K562 (cell line): ENCODE measurements around the gene CYS1. TPM values are rescaled to one million over a fixed set of nuclear protein-coding genes. Genes with fewer than 3 reads are reported as not detected.

Source experiments
- CEBPB ChIP-seq: fragments of 450-650 bp; IDR thresholded peaks from 2 replicates; pipeline ENCODE4 v1.6.1; 2016; ENCODE audit warnings: missing genetic modification characterization, missing compliant biosample characterization
- DPF2 ChIP-seq: fragments of 450-650 bp; IDR thresholded peaks from 2 replicates; pipeline ENCODE4 v1.6.1; 2016
- EP300 ChIP-seq: IDR thresholded peaks from 2 replicates; pipeline ENCODE4 v1.6.1; 2012; ENCODE audit warnings: low read length, improper control_type of control experiment
- FOS ChIP-seq: IDR thresholded peaks from 3 replicates; pipeline ENCODE4 v1.6.1; 2011; ENCODE audit not compliant: insufficient read length; ENCODE audit errors: extremely low read depth
- HDAC2 ChIP-seq: fragments of 450-650 bp; IDR thresholded peaks from 2 replicates; pipeline ENCODE4 v1.6.1; 2016; ENCODE audit warnings: mild to moderate bottlenecking
- HNRNPUL1 ChIP-seq: fragments of 200-400 bp; formaldehyde crosslinking; IDR thresholded peaks from 2 replicates; pipeline ENCODE4 v1.6.1; 2017; ENCODE audit warnings: low read length
- NR4A1 ChIP-seq, 2 experiments: fragments of 250-450 bp in 1 of 2; fragments of 450-650 bp in 1 of 2; sonication (Bioruptor Pico) in 1 of 2; IDR thresholded peaks; 2 replicates each; pipeline versions ENCODE4 v1.4.0 to v1.6.1; 2016 to 2020; ENCODE audit warnings: mild to moderate bottlenecking in 2 of 2, missing compliant biosample characterization in 1 of 2, missing genetic modification characterization in 1 of 2, moderate library complexity in 1 of 2
- RAD21 ChIP-seq, 2 experiments: fragments of 250-450 bp in 1 of 2; fragments of 450-650 bp in 1 of 2; sonication (Bioruptor Pico) in 1 of 2; formaldehyde crosslinking in 1 of 2; IDR thresholded peaks in 1 of 2; conservative IDR thresholded peaks in 1 of 2; 2 replicates each; pipeline versions ENCODE4 v1.4.0 to v1.8.0; 2020 to 2022; ENCODE audit warnings: mild to moderate bottlenecking in 2 of 2, moderate library complexity in 1 of 2
- SMARCC2 ChIP-seq: fragments of 450-650 bp; IDR thresholded peaks from 2 replicates; pipeline ENCODE4 v1.6.1; 2017; ENCODE audit warnings: antibody characterized with exemption, moderate library complexity, mild to moderate bottlenecking, low read depth
- SUPT5H ChIP-seq: fragments of 450-650 bp; IDR thresholded peaks from 2 replicates; pipeline ENCODE4 v1.6.1; 2016
- polyA plus RNA-seq, 8 experiments: library from polyadenylated mRNA; depleted of rRNA in 4 of 8; stranded (reverse) in 5 of 8; unstranded in 3 of 8; fragments of >200 nt; fragmentation: Nextera tagmentation in 2 of 8; fragmentation: Illumina TruSeq in 1 of 8; extraction: Ambion mirVana in 2 of 8; extraction: Trizol in 1 of 8; gene quantifications; 2 replicates each; pipeline versions ENCODE4 v1.2.1 to v1.2.3, GENCODE V29; 2011 to 2014; ENCODE audit warnings: inconsistent platforms in 1 of 8, missing spikeins in 1 of 8
- total RNA-seq, 7 experiments: library from RNA; depleted of rRNA in 6 of 7; stranded (reverse); fragments of >200 nt in 6 of 7; fragmentation: Illumina TruSeq in 2 of 7; extraction: Trizol in 2 of 7; gene quantifications; 2 replicates each; pipeline versions ENCODE4 v1.2.1 to v1.2.3, GENCODE V29; 2011 to 2021; ENCODE audit warnings: low replicate concordance in 1 of 7
- TF ChIP-seq, protein P1 (sequence below): fragments of 150-350 bp; IDR thresholded peaks from 2 replicates; pipeline ENCODE4 v1.6.1; 2014; ENCODE audit warnings: low read depth, mild to moderate bottlenecking, low read length, borderline replicate concordance
- TF ChIP-seq, protein P2 (sequence below): sonication (generic); formaldehyde crosslinking; IDR thresholded peaks from 2 replicates; pipeline ENCODE4 v1.8.0; 2022; ENCODE audit warnings: missing genetic modification reagents, mild to moderate bottlenecking, borderline replicate concordance
- TF ChIP-seq, protein P3 (sequence below): fragments of 450-650 bp; formaldehyde crosslinking; IDR thresholded peaks from 2 replicates; pipeline ENCODE4 v1.4.0; 2020; ENCODE audit warnings: mild to moderate bottlenecking
- TF ChIP-seq, protein P4 (sequence below): fragments of 450-650 bp; formaldehyde crosslinking; conservative IDR thresholded peaks from 2 replicates; pipeline ENCODE4 v1.4.0; 2022; ENCODE audit warnings: mild to moderate bottlenecking, missing genetic modification characterization
- TF ChIP-seq, protein P5 (sequence below): fragments of 200-800 bp; sonication (Bioruptor generic); IDR thresholded peaks from 2 replicates; pipeline ENCODE4 v1.6.1; 2017; ENCODE audit warnings: missing genetic modification characterization, missing compliant biosample characterization

The CYS1 gene
- total and polyA plus RNA-seq, 9 of the 15 experiments (the other 6 are each of a cell fraction or from before 2014, with no cell fraction given), result 0.11 to 0.13 TPM; not detected in 7

DNA sequence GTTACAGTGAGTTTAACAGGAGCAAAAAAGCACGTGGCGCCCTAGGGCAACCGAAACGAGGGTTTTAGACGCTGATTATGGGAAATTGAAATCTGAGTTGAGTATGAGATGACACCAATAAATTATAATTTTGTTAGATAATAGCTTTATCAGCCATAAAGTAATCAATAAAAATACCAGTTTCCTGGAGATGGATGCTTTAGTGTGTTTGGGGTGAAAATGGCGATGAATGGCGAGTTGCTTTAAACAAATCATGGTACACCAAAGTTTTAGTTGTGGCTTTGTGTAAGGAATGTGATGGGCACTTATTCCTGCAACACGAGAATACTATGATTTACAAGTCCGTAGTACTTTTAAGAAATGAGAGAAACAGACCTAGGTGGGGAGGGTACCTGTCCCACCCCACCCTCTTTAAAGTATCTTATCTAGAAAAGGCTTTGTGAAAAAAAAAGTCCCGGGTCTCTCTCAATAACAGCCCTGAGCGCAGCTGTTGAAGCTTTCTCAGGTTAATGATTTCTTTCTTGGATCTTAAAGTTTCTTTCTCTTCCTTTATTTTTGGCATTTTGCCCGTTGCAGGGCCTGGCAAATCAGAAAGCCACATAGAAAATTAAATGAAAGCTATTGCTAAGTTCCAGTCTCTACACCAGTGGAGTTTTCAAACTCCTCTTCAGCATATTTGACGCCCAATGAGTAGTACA is 40.8 kb upstream of the CYS1 start (continued):
- TF ChIP-seq, protein P1, sequence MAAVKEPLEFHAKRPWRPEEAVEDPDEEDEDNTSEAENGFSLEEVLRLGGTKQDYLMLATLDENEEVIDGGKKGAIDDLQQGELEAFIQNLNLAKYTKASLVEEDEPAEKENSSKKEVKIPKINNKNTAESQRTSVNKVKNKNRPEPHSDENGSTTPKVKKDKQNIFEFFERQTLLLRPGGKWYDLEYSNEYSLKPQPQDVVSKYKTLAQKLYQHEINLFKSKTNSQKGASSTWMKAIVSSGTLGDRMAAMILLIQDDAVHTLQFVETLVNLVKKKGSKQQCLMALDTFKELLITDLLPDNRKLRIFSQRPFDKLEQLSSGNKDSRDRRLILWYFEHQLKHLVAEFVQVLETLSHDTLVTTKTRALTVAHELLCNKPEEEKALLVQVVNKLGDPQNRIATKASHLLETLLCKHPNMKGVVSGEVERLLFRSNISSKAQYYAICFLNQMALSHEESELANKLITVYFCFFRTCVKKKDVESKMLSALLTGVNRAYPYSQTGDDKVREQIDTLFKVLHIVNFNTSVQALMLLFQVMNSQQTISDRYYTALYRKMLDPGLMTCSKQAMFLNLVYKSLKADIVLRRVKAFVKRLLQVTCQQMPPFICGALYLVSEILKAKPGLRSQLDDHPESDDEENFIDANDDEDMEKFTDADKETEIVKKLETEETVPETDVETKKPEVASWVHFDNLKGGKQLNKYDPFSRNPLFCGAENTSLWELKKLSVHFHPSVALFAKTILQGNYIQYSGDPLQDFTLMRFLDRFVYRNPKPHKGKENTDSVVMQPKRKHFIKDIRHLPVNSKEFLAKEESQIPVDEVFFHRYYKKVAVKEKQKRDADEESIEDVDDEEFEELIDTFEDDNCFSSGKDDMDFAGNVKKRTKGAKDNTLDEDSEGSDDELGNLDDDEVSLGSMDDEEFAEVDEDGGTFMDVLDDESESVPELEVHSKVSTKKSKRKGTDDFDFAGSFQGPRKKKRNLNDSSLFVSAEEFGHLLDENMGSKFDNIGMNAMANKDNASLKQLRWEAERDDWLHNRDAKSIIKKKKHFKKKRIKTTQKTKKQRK, result no peak
- TF ChIP-seq SMARCC2 (0 out of 2 replicates have a peak, but pooled peaks have one; percentile 22), HDAC2 (no peak), EP300 (no peak), FOS (no peak), NR4A1 (CRISPR knock-in tag; IDR thresholded peaks at IDR 0.05) (no peak), NR4A1 (tag; IDR thresholded peaks at IDR 0.05) (no peak), SUPT5H (0 out of 2 replicates have a peak, but pooled peaks have one; percentile 26), CEBPB (tag) (no peak), HNRNPUL1 (no peak), RAD21 (CRISPR knock-in tag; conservative IDR thresholded peaks at IDR 0.05 in 1 of 2, IDR thresholded peaks at IDR 0.05 in 1 of 2) (no peak), DPF2 (no peak)
- TF ChIP-seq, protein P2, sequence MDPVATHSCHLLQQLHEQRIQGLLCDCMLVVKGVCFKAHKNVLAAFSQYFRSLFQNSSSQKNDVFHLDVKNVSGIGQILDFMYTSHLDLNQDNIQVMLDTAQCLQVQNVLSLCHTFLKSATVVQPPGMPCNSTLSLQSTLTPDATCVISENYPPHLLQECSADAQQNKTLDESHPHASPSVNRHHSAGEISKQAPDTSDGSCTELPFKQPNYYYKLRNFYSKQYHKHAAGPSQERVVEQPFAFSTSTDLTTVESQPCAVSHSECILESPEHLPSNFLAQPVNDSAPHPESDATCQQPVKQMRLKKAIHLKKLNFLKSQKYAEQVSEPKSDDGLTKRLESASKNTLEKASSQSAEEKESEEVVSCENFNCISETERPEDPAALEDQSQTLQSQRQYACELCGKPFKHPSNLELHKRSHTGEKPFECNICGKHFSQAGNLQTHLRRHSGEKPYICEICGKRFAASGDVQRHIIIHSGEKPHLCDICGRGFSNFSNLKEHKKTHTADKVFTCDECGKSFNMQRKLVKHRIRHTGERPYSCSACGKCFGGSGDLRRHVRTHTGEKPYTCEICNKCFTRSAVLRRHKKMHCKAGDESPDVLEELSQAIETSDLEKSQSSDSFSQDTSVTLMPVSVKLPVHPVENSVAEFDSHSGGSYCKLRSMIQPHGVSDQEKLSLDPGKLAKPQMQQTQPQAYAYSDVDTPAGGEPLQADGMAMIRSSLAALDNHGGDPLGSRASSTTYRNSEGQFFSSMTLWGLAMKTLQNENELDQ (CRISPR knock-in tag), result no peak
- TF ChIP-seq, protein P3, sequence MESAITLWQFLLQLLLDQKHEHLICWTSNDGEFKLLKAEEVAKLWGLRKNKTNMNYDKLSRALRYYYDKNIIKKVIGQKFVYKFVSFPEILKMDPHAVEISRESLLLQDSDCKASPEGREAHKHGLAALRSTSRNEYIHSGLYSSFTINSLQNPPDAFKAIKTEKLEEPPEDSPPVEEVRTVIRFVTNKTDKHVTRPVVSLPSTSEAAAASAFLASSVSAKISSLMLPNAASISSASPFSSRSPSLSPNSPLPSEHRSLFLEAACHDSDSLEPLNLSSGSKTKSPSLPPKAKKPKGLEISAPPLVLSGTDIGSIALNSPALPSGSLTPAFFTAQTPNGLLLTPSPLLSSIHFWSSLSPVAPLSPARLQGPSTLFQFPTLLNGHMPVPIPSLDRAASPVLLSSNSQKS (CRISPR knock-in tag), result no peak
- TF ChIP-seq, protein P4, sequence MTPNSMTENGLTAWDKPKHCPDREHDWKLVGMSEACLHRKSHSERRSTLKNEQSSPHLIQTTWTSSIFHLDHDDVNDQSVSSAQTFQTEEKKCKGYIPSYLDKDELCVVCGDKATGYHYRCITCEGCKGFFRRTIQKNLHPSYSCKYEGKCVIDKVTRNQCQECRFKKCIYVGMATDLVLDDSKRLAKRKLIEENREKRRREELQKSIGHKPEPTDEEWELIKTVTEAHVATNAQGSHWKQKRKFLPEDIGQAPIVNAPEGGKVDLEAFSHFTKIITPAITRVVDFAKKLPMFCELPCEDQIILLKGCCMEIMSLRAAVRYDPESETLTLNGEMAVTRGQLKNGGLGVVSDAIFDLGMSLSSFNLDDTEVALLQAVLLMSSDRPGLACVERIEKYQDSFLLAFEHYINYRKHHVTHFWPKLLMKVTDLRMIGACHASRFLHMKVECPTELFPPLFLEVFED, result no peak
- TF ChIP-seq, protein P5, sequence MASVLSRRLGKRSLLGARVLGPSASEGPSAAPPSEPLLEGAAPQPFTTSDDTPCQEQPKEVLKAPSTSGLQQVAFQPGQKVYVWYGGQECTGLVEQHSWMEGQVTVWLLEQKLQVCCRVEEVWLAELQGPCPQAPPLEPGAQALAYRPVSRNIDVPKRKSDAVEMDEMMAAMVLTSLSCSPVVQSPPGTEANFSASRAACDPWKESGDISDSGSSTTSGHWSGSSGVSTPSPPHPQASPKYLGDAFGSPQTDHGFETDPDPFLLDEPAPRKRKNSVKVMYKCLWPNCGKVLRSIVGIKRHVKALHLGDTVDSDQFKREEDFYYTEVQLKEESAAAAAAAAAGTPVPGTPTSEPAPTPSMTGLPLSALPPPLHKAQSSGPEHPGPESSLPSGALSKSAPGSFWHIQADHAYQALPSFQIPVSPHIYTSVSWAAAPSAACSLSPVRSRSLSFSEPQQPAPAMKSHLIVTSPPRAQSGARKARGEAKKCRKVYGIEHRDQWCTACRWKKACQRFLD (CRISPR knock-in tag), result peak; percentile 49; the same call in 1 of the 2 replicates
